COR-L47 (cell line): ENCODE results near the gene ATP6AP1.
A peak's percentile ranks its signal among the peaks of the same experiment; 100 is the strongest.
"Not testable (repeated sequence)": the region's sequence is repeated elsewhere in the genome, so short reads cannot be mapped to it uniquely, and the experiment has no call there.

Experiments used
- DNase-seq: peaks from one replicate; lab custom pipeline; 2025; lab: John Stamatoyannopoulos, UW

ATP6AP1 gene

GRCh38 chrX:154399527-154400368, 28.7 kb upstream of the ATP6AP1 start:
- DNase-seq, result no peak

- DNase-seq, result not testable (repeated sequence)
Observed at GRCh38 chrX:154400369-154400817, 28.1 kb upstream of the ATP6AP1 start.

- DNase-seq, result no peak
Observed at GRCh38 chrX:154401045-154401799, 27.3 kb upstream of the ATP6AP1 start.

- no peak for DNase-seq
Observed at GRCh38 chrX:154401918-154402621, 26.4 kb upstream of the ATP6AP1 start.

- no peak for DNase-seq
Observed at GRCh38 chrX:154402622-154403127, 25.8 kb upstream of the ATP6AP1 start.

GRCh38 chrX:154403192-154403591, 25.3 kb upstream of the ATP6AP1 start:
- DNase-seq, result no peak

GRCh38 chrX:154403858-154404257, 24.6 kb upstream of the ATP6AP1 start:
- no peak for DNase-seq

- no peak for DNase-seq
Observed at GRCh38 chrX:154404625-154405192, 23.8 kb upstream of the ATP6AP1 start.

GRCh38 chrX:154408659-154409221, 19.7 kb upstream of the ATP6AP1 start:
- no peak for DNase-seq

GRCh38 chrX:154409222-154409871, 19.1 kb upstream of the ATP6AP1 start, which contains the start of gene DNASE1L1:
Gene DNASE1L1 (minus strand): TSS chrX:154409254. CDS start chrX:154405568, 3,686 bp downstream.
- DNase-seq, result no peak

- peak; percentile 48 for DNase-seq
Observed at GRCh38 chrX:154411981-154412340, 16.5 kb upstream of the ATP6AP1 start.

GRCh38 chrX:154412468-154412867, 16.0 kb upstream of the ATP6AP1 start:
- DNase-seq, result no peak

- no peak for DNase-seq
Observed at GRCh38 chrX:154413142-154413541, 15.3 kb upstream of the ATP6AP1 start.

- DNase-seq, result peak; percentile 46
Observed at GRCh38 chrX:154417157-154417556, 11.3 kb upstream of the ATP6AP1 start.

GRCh38 chrX:154419189-154419588, 9.3 kb upstream of the ATP6AP1 start:
- no peak for DNase-seq

- DNase-seq, result peak; percentile 82
Observed at GRCh38 chrX:154419688-154420401, 8.6 kb upstream of the ATP6AP1 start.

GRCh38 chrX:154420402-154420756, 8.1 kb upstream of the ATP6AP1 start:
- no peak for DNase-seq

GRCh38 chrX:154426916-154427770, 1.3 kb upstream of the ATP6AP1 start:
- no peak for DNase-seq

GRCh38 chrX:154429711-154430110, 1.2 kb downstream of the ATP6AP1 start:
- no peak for DNase-seq
